ENCODE data around the gene ZACN. TPM values are rescaled to one million over a fixed set of nuclear protein-coding genes. Genes with fewer than 3 reads are reported as not detected.

Gene ZACN
- total RNA-seq, 1 donor from 2014 or later, result not detected

DNA sequence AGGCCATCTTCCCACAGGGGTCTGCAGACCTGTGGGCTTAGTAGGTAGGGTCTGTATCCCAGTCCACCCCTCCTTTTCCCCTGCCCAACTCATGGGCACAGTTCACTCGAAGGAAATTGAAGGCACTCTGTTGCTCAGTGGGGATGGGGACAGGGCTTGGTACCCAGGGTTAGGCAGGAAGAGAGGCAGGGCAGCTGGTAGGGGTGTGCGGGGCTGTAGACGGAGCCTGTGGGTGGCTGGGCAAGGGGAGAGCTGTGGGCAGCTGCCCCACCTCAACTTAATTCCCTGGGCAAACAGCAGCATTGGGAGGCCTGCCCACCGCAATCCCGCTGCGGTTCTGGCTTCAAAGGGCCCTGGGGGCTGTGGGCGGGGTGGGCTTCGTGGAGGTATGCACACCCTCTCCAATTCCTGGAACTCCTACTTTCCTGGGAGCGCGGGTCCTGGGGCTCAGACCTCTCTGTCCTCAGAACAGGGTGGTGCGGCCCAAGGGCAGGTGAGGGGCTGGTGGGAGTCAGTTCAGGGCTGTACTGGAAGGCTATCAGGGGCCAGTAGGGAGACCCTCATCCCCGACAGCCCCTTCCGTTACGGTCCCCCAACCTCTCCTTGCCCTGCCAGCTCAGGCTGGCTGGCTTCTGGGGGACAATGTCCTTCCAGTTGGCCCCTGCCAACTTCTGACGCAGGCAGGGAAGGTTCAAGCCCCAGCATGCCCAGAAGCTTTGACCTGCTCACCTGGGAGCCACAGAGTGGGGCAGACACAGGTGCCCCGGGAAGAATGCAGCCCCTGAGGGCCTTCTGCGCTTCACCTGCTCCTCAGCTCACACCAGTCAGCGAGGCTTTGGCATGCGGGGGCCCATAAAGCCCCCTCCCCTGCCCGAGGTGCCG lies 53.0 kb downstream of the ZACN start:
- DNase-seq (ENCODE audit: low spot score), result peak; percentile 75

Other genes with a start within 250 kb of the ZACN start
- 75.3 TPM for gene UNC13D, start 234.8 kb upstream of the ZACN start, total RNA-seq
- 104 TPM for gene WBP2, start 223.8 kb upstream of the ZACN start, total RNA-seq
- gene TRIM47, start 200.6 kb upstream of the ZACN start, total RNA-seq, result 44.9 TPM
- 16.2 TPM for gene TRIM65, start 182.2 kb upstream of the ZACN start, total RNA-seq
- 101 TPM for gene MRPL38, start 174.3 kb upstream of the ZACN start, total RNA-seq
- gene FBF1, start 138.1 kb upstream of the ZACN start, total RNA-seq, result 19.5 TPM
- 119 TPM for gene ACOX1, start 100.0 kb upstream of the ZACN start, total RNA-seq
- 23.6 TPM for gene TEN1, start 99.9 kb upstream of the ZACN start, total RNA-seq
- 10.7 TPM for gene CDK3, start 78.3 kb upstream of the ZACN start, total RNA-seq
- 84.2 TPM for gene EVPL, start 51.9 kb upstream of the ZACN start, total RNA-seq
- 88.0 TPM for gene SRP68, start 6.7 kb upstream of the ZACN start, total RNA-seq
- gene GALR2, start 4.4 kb upstream of the ZACN start, total RNA-seq, result not detected
- gene EXOC7, start 24.6 kb downstream of the ZACN start, total RNA-seq, result 206 TPM
- 2.5 TPM for gene FOXJ1, start 62.1 kb downstream of the ZACN start, total RNA-seq
- 4.3 TPM for gene RNF157, start 161.3 kb downstream of the ZACN start, total RNA-seq
- 89.1 TPM for gene UBALD2, start 186.2 kb downstream of the ZACN start, total RNA-seq
- 1.9 TPM for gene QRICH2, start 229.1 kb downstream of the ZACN start, total RNA-seq

Measured in ureter (tissue), 1 donor.